Liver (tissue), 9 donors: ENCODE data around the gene ABLIM1. TPM values are rescaled to one million over a fixed set of nuclear protein-coding genes. Genes with fewer than 3 reads are reported as not detected.

Experiments used
- DNase-seq: peaks from one replicate; pipeline ENCODE4 v3.0.0-alpha.2; 2017; ENCODE audit warnings: low spot score
- H3K27ac ChIP-seq, 2 donors: one replicate each; pipeline ENCODE4 v1.7.0; 2013; ENCODE audit warnings: inconsistent platforms in 2 of 2, low read length in 2 of 2, control low read depth in 1 of 2, low read depth in 1 of 2, mild to moderate bottlenecking in 1 of 2
- H3K27me3 ChIP-seq, 4 donors: one replicate each; pipeline versions ENCODE4 v1.6.1 to v1.7.0; 2013; ENCODE audit warnings: low read length in 3 of 4, inconsistent platforms in 1 of 4, mild to moderate bottlenecking in 1 of 4, moderate library complexity in 1 of 4; ENCODE audit not compliant: control insufficient read depth in 4 of 4, insufficient read depth in 4 of 4
- H3K36me3 ChIP-seq, 4 donors: one replicate each; pipeline versions ENCODE4 v1.6.1 to v1.7.0; 2013; ENCODE audit warnings: low read length in 3 of 4, mild to moderate bottlenecking in 3 of 4, low read depth in 1 of 4, moderate library complexity in 1 of 4; ENCODE audit not compliant: control insufficient read depth in 4 of 4, insufficient read depth in 3 of 4
- H3K4me1 ChIP-seq, 4 donors: one replicate each; pipeline versions ENCODE4 v1.6.1 to v1.7.0; 2013; ENCODE audit warnings: low read length in 3 of 4, mild to moderate bottlenecking in 3 of 4, moderate library complexity in 1 of 4; ENCODE audit not compliant: control insufficient read depth in 4 of 4, insufficient read depth in 4 of 4
- H3K4me3 ChIP-seq, 3 donors: one replicate each; pipeline versions ENCODE4 v1.6.1 to v1.7.0; 2013; ENCODE audit warnings: low read length in 3 of 3, control low read depth in 1 of 3, low read depth in 1 of 3, mild to moderate bottlenecking in 1 of 3
- H3K9ac ChIP-seq, 2 donors: one replicate each; pipeline ENCODE4 v1.7.0; 2013; ENCODE audit warnings: low read length in 2 of 2, mild to moderate bottlenecking in 2 of 2, moderate library complexity in 2 of 2, control low read depth in 1 of 2, low read depth in 1 of 2
- H3K9me3 ChIP-seq, 4 donors: one replicate each; pipeline versions ENCODE4 v1.6.1 to v1.7.0; 2013; ENCODE audit warnings: low read length in 3 of 4; ENCODE audit not compliant: control insufficient read depth in 4 of 4
- EGR1 ChIP-seq, 2 donors: IDR thresholded peaks; 2 replicates each; pipeline ENCODE4 v1.6.1; 2016 to 2018; ENCODE audit warnings: antibody characterized with exemption in 2 of 2, low read depth in 2 of 2
- FOXA1 ChIP-seq: IDR thresholded peaks from 2 replicates; pipeline ENCODE4 v1.6.1; 2016; ENCODE audit warnings: antibody characterized with exemption
- FOXA2 ChIP-seq: IDR thresholded peaks from 2 replicates; pipeline ENCODE4 v1.6.1; 2016; ENCODE audit warnings: antibody characterized with exemption
- GABPA ChIP-seq, 2 donors: IDR thresholded peaks in 1 of 2; conservative IDR thresholded peaks in 1 of 2; 2 replicates each; pipeline ENCODE4 v1.6.1; 2016; ENCODE audit warnings: antibody characterized with exemption in 2 of 2, mild to moderate bottlenecking in 1 of 2, moderate library complexity in 1 of 2
- HNF4A ChIP-seq, 2 donors: conservative IDR thresholded peaks; 2 replicates each; pipeline ENCODE4 v1.6.1; 2016; ENCODE audit warnings: antibody characterized with exemption in 2 of 2, mild to moderate bottlenecking in 2 of 2
- HNF4G ChIP-seq: IDR thresholded peaks from 2 replicates; pipeline ENCODE4 v1.6.1; 2016; ENCODE audit warnings: antibody characterized with exemption
- JUND ChIP-seq, 2 donors: IDR thresholded peaks; 2 replicates each; pipeline ENCODE4 v1.6.1; 2016; ENCODE audit warnings: antibody characterized with exemption in 2 of 2
- NR2F2 ChIP-seq: IDR thresholded peaks from 2 replicates; pipeline ENCODE4 v1.6.1; 2016; ENCODE audit warnings: antibody characterized with exemption
- RAD21 ChIP-seq, 2 donors: IDR thresholded peaks; 2 replicates each; pipeline ENCODE4 v1.6.1; 2016; ENCODE audit warnings: antibody characterized with exemption in 2 of 2, mild to moderate bottlenecking in 2 of 2
- RXRA ChIP-seq, 2 donors: IDR thresholded peaks; 2 replicates each; pipeline ENCODE4 v1.6.1; 2017 to 2018; ENCODE audit warnings: antibody characterized with exemption in 2 of 2, mild to moderate bottlenecking in 1 of 2
- SP1 ChIP-seq: IDR thresholded peaks from 2 replicates; pipeline ENCODE4 v1.6.1; 2018; ENCODE audit warnings: antibody characterized with exemption, mild to moderate bottlenecking
- TAF1 ChIP-seq: conservative IDR thresholded peaks from 2 replicates; pipeline ENCODE4 v1.6.1; 2016; ENCODE audit warnings: antibody characterized with exemption, mild to moderate bottlenecking
- YY1 ChIP-seq: IDR thresholded peaks from 2 replicates; pipeline ENCODE4 v1.6.1; 2016; ENCODE audit warnings: antibody characterized with exemption, mild to moderate bottlenecking
- WGBS: extraction: QIAGEN DNeasy Blood & Tissue Kit; methylation state at CpG from one replicate; pipeline ENCODE4 v1.1.7; 2013; 5-methylcytosine and 5-hydroxymethylcytosine counted together
- polyA plus RNA-seq, 2 donors: library from polyadenylated mRNA; stranded (reverse) in 1 of 2; unstranded in 1 of 2; fragments of 200-250 nt in 1 of 2; fragments of >200 nt in 1 of 2; fragmentation: Nextera tagmentation in 1 of 2; extraction: Ambion mirVana in 1 of 2; gene quantifications; one replicate each; pipeline versions ENCODE4 v1.2.1 to v1.2.3, GENCODE V29; 2013 to 2015
- total RNA-seq, 2 donors: library from RNA; depleted of rRNA; stranded (reverse); fragments of >200 nt; gene quantifications; one replicate each; pipeline ENCODE4 v1.2.3, GENCODE V29; 2014
- TF ChIP-seq, protein P1 (sequence below): IDR thresholded peaks from 2 replicates; pipeline ENCODE4 v1.6.1; 2016; ENCODE audit warnings: antibody characterized with exemption
- TF ChIP-seq, protein P2 (sequence below): fragments of 150-350 bp; IDR thresholded peaks from 2 replicates; pipeline ENCODE4 v1.5.1; 2017; ENCODE audit warnings: improper control_type of control experiment, low read depth, low read length; ENCODE audit not compliant: missing input control
- TF ChIP-seq, protein P3 (sequence below): IDR thresholded peaks from 2 replicates; pipeline ENCODE4 v1.6.1; 2016; ENCODE audit warnings: antibody characterized with exemption, mild to moderate bottlenecking
- TF ChIP-seq, protein P4 (sequence below): IDR thresholded peaks from 2 replicates; pipeline ENCODE4 v1.6.1; 2016; ENCODE audit warnings: antibody characterized with exemption
- TF ChIP-seq, protein P5 (sequence below): IDR thresholded peaks from 2 replicates; pipeline ENCODE4 v1.6.1; 2016; ENCODE audit warnings: antibody characterized with exemption
- donor health status: healthy.
- donor health status: healthy.
- donor health status: healthy.
- donor health status: healthy.
- donor health status: healthy.

The ABLIM1 gene
- total and polyA plus RNA-seq, 4 donors = 10.9 to 31.3 (median 13.1) TPM

DNA sequence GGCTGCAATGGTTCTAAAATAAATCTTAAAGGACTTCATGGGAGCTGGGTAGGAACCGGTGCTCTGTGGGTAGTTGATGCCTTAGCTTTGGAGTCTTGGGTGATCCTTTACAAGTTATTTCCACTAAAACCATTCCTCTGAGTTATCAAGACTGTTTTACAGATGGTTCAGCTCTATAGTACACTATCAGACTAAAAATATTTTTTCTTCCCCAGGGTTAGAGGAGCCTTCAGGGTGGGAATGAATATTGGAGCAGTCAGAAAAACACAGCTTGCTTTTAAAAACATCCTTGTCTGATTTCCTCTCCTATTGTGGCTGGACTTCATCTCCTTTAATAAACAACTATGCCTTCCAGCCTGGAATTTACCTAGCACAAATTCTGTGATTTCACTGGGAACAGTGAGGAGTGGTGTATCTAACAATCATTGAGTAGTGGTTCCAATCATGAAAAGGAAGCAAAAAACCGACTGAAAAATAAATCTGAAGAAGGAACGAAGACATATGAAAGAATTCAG lies 151.1 kb downstream of the ABLIM1 start:
- Histone ChIP-seq H3K4me3 (no peak overlapping the region), H3K27me3 (no peaks in the 10 kb centered on the region), H3K27ac (no peak overlapping the region), H3K9ac (no peak overlapping the region), H3K4me1 (peaks cover 0 to 16% (median 15%) of the 10 kb centered on the region in 4 donors), H3K9me3 (no peaks in the 10 kb centered on the region), H3K36me3 (no peaks in the 10 kb centered on the region)
- WGBS = 81% methylated on average over 3 of the region's 3 CpGs
- TF ChIP-seq EGR1 (IDR thresholded peaks at IDR 0.05; ENCODE audit: low read depth in 2 of 2) = no peak
- no peak for TF ChIP-seq FOXA2
- TF ChIP-seq GABPA (IDR thresholded peaks at IDR 0.05 in 1 of 2, conservative IDR thresholded peaks at IDR 0.05 in 1 of 2) = no peak
- TF ChIP-seq TAF1 = no peak
- TF ChIP-seq, protein P1, sequence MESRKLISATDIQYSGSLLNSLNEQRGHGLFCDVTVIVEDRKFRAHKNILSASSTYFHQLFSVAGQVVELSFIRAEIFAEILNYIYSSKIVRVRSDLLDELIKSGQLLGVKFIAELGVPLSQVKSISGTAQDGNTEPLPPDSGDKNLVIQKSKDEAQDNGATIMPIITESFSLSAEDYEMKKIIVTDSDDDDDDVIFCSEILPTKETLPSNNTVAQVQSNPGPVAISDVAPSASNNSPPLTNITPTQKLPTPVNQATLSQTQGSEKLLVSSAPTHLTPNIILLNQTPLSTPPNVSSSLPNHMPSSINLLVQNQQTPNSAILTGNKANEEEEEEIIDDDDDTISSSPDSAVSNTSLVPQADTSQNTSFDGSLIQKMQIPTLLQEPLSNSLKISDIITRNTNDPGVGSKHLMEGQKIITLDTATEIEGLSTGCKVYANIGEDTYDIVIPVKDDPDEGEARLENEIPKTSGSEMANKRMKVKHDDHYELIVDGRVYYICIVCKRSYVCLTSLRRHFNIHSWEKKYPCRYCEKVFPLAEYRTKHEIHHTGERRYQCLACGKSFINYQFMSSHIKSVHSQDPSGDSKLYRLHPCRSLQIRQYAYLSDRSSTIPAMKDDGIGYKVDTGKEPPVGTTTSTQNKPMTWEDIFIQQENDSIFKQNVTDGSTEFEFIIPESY = no peak
- TF ChIP-seq, protein P2, sequence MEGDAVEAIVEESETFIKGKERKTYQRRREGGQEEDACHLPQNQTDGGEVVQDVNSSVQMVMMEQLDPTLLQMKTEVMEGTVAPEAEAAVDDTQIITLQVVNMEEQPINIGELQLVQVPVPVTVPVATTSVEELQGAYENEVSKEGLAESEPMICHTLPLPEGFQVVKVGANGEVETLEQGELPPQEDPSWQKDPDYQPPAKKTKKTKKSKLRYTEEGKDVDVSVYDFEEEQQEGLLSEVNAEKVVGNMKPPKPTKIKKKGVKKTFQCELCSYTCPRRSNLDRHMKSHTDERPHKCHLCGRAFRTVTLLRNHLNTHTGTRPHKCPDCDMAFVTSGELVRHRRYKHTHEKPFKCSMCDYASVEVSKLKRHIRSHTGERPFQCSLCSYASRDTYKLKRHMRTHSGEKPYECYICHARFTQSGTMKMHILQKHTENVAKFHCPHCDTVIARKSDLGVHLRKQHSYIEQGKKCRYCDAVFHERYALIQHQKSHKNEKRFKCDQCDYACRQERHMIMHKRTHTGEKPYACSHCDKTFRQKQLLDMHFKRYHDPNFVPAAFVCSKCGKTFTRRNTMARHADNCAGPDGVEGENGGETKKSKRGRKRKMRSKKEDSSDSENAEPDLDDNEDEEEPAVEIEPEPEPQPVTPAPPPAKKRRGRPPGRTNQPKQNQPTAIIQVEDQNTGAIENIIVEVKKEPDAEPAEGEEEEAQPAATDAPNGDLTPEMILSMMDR = no peak
- TF ChIP-seq SP1 = no peak
- TF ChIP-seq NR2F2 = no peak
- TF ChIP-seq, protein P3, sequence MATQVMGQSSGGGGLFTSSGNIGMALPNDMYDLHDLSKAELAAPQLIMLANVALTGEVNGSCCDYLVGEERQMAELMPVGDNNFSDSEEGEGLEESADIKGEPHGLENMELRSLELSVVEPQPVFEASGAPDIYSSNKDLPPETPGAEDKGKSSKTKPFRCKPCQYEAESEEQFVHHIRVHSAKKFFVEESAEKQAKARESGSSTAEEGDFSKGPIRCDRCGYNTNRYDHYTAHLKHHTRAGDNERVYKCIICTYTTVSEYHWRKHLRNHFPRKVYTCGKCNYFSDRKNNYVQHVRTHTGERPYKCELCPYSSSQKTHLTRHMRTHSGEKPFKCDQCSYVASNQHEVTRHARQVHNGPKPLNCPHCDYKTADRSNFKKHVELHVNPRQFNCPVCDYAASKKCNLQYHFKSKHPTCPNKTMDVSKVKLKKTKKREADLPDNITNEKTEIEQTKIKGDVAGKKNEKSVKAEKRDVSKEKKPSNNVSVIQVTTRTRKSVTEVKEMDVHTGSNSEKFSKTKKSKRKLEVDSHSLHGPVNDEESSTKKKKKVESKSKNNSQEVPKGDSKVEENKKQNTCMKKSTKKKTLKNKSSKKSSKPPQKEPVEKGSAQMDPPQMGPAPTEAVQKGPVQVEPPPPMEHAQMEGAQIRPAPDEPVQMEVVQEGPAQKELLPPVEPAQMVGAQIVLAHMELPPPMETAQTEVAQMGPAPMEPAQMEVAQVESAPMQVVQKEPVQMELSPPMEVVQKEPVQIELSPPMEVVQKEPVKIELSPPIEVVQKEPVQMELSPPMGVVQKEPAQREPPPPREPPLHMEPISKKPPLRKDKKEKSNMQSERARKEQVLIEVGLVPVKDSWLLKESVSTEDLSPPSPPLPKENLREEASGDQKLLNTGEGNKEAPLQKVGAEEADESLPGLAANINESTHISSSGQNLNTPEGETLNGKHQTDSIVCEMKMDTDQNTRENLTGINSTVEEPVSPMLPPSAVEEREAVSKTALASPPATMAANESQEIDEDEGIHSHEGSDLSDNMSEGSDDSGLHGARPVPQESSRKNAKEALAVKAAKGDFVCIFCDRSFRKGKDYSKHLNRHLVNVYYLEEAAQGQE = no peak
- TF ChIP-seq JUND (IDR thresholded peaks at IDR 0.05) = no peak
- no peak for TF ChIP-seq YY1
- no peak for TF ChIP-seq HNF4G
- no peak for TF ChIP-seq RXRA (IDR thresholded peaks at IDR 0.05)
- TF ChIP-seq, protein P4, sequence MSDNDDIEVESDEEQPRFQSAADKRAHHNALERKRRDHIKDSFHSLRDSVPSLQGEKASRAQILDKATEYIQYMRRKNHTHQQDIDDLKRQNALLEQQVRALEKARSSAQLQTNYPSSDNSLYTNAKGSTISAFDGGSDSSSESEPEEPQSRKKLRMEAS = no peak
- no peak for TF ChIP-seq HNF4A (conservative IDR thresholded peaks at IDR 0.05)
- no peak for TF ChIP-seq FOXA1
- no peak for TF ChIP-seq RAD21 (IDR thresholded peaks at IDR 0.05)
- TF ChIP-seq, protein P5, sequence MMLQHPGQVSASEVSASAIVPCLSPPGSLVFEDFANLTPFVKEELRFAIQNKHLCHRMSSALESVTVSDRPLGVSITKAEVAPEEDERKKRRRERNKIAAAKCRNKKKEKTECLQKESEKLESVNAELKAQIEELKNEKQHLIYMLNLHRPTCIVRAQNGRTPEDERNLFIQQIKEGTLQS = no peak
- no peak for DNase-seq
